Neural cell (in vitro differentiated cells): Measurements from ENCODE around the gene ZNF462.

Source experiments
- EP300 ChIP-seq: fragments of 450-650 bp; conservative IDR thresholded peaks from 2 replicates; pipeline ENCODE4 v1.6.1; 2014; ENCODE audit warnings: antibody characterized with exemption, mild to moderate bottlenecking, moderate library complexity; ENCODE audit not compliant: poor library complexity, severe bottlenecking
- EZH2 ChIP-seq: fragments of 200-600, 300-800 bp; shearing (Covaris generic), sonication (generic); IDR thresholded peaks from 2 replicates; pipeline ENCODE4 v1.6.1; 2014; ENCODE audit warnings: antibody characterized with exemption, low read length, borderline replicate concordance, mild to moderate bottlenecking; ENCODE audit not compliant: insufficient read depth, poor library complexity, severe bottlenecking
- MXI1 ChIP-seq: fragments of 450-650 bp; conservative IDR thresholded peaks from 2 replicates; pipeline ENCODE4 v1.6.1; 2014; ENCODE audit warnings: antibody characterized with exemption, mild to moderate bottlenecking; ENCODE audit not compliant: poor library complexity, severe bottlenecking
- POLR2AphosphoS5 ChIP-seq: IDR thresholded peaks from 2 replicates; pipeline ENCODE4 v1.6.1; 2012
- RAD21 ChIP-seq: fragments of 450-650 bp; conservative IDR thresholded peaks from 2 replicates; pipeline ENCODE4 v1.6.1; 2014; ENCODE audit warnings: antibody characterized with exemption, mild to moderate bottlenecking, moderate library complexity
- REST ChIP-seq: IDR thresholded peaks from 2 replicates; pipeline ENCODE4 v1.6.1; 2012; ENCODE audit warnings: borderline replicate concordance
- SMC3 ChIP-seq: fragments of 450-650 bp; conservative IDR thresholded peaks from 2 replicates; pipeline ENCODE4 v1.6.1; 2014; ENCODE audit warnings: antibody characterized with exemption, mild to moderate bottlenecking, moderate library complexity; ENCODE audit not compliant: poor library complexity
- TAF1 ChIP-seq: IDR thresholded peaks from 2 replicates; pipeline ENCODE4 v1.6.1; 2012; ENCODE audit warnings: low read depth
- TF ChIP-seq, protein P1 (sequence below): fragments of 450-650 bp; IDR thresholded peaks from 2 replicates; pipeline ENCODE4 v1.5.1; 2014; ENCODE audit warnings: antibody characterized with exemption, mild to moderate bottlenecking, moderate library complexity; ENCODE audit not compliant: poor library complexity, severe bottlenecking

GRCh38 chr9:106932675-106933074 lies 69.7 kb downstream of the ZNF462 start:
- TF ChIP-seq, protein P1, sequence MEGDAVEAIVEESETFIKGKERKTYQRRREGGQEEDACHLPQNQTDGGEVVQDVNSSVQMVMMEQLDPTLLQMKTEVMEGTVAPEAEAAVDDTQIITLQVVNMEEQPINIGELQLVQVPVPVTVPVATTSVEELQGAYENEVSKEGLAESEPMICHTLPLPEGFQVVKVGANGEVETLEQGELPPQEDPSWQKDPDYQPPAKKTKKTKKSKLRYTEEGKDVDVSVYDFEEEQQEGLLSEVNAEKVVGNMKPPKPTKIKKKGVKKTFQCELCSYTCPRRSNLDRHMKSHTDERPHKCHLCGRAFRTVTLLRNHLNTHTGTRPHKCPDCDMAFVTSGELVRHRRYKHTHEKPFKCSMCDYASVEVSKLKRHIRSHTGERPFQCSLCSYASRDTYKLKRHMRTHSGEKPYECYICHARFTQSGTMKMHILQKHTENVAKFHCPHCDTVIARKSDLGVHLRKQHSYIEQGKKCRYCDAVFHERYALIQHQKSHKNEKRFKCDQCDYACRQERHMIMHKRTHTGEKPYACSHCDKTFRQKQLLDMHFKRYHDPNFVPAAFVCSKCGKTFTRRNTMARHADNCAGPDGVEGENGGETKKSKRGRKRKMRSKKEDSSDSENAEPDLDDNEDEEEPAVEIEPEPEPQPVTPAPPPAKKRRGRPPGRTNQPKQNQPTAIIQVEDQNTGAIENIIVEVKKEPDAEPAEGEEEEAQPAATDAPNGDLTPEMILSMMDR: no peak
- TF ChIP-seq REST (no peak), EP300 (no peak), POLR2AphosphoS5 (no peak), MXI1 (no peak), TAF1 (no peak), EZH2 (no peak), RAD21 (no peak), SMC3 (no peak)
